H9 (cell line): ENCODE measurements around the gene LOXHD1. TPM values are rescaled to one million over a fixed set of nuclear protein-coding genes. Genes with fewer than 3 reads are reported as not detected.

ENCODE experiments used
- DNase-seq: peaks from one replicate; pipeline ENCODE4 v3.0.0-alpha.2; 2017
- H2AFZ ChIP-seq: one replicate; pipeline ENCODE4 v1.6.1; 2013; ENCODE audit warnings: mild to moderate bottlenecking, low read length, control low read depth, moderate library complexity
- H2AK5ac ChIP-seq: 2 replicates; pipeline ENCODE4 v1.6.1; 2013; ENCODE audit warnings: low read length, control low read depth, mixed read lengths; ENCODE audit not compliant: insufficient read length
- H2BK120ac ChIP-seq: one replicate; pipeline ENCODE4 v1.6.1; 2013; ENCODE audit warnings: low read depth, mild to moderate bottlenecking, low read length, control low read depth, inconsistent platforms; ENCODE audit not compliant: poor library complexity, severe bottlenecking
- H2BK12ac ChIP-seq: 2 replicates; pipeline ENCODE4 v1.6.1; 2013; ENCODE audit warnings: low read length, control low read depth, mixed read lengths, low read depth; ENCODE audit not compliant: insufficient read length
- H2BK15ac ChIP-seq: 2 replicates; pipeline ENCODE4 v1.6.1; 2013; ENCODE audit warnings: low read depth, low read length, control low read depth
- H2BK20ac ChIP-seq: one replicate; pipeline ENCODE4 v1.6.1; 2013; ENCODE audit warnings: low read depth, mild to moderate bottlenecking, low read length, control low read depth, inconsistent platforms; ENCODE audit not compliant: poor library complexity, severe bottlenecking
- H2BK5ac ChIP-seq: 2 replicates; pipeline ENCODE4 v1.6.1; 2013; ENCODE audit warnings: low read length, control low read depth, mixed read lengths; ENCODE audit not compliant: insufficient read length
- H3K14ac ChIP-seq: 2 replicates; pipeline ENCODE4 v1.6.1; 2013; ENCODE audit warnings: low read length, control low read depth; ENCODE audit not compliant: insufficient read depth
- H3K18ac ChIP-seq: 2 replicates; pipeline ENCODE4 v1.6.1; 2013; ENCODE audit warnings: low read depth, mild to moderate bottlenecking, mixed read lengths, low read length, control low read depth; ENCODE audit not compliant: insufficient read length
- H3K23ac ChIP-seq: 2 replicates; pipeline ENCODE4 v1.6.1; 2013; ENCODE audit warnings: low read length, control low read depth, mixed read lengths, low read depth; ENCODE audit not compliant: insufficient read length
- H3K23me2 ChIP-seq: 2 replicates; pipeline ENCODE4 v1.6.1; 2013; ENCODE audit warnings: low read depth, mild to moderate bottlenecking, mixed read lengths, low read length, control low read depth; ENCODE audit not compliant: insufficient read length, poor library complexity, severe bottlenecking
- H3K27ac ChIP-seq: 2 replicates; pipeline ENCODE4 v1.5.1; 2013; ENCODE audit warnings: low read length, control low read depth, mixed read lengths, low read depth; ENCODE audit not compliant: insufficient read length
- H3K27me3 ChIP-seq: 2 replicates; pipeline ENCODE4 v1.6.1; 2013; ENCODE audit warnings: low read length, control low read depth, inconsistent platforms; ENCODE audit not compliant: insufficient read depth
- H3K4ac ChIP-seq: 2 replicates; pipeline ENCODE4 v1.6.1; 2013; ENCODE audit warnings: low read depth, mild to moderate bottlenecking, control low read depth, inconsistent platforms, low read length, moderate library complexity
- H3K4me1 ChIP-seq: 2 replicates; pipeline ENCODE4 v1.6.1; 2013; ENCODE audit warnings: low read length, control low read depth, inconsistent platforms; ENCODE audit not compliant: insufficient read depth
- H3K4me2 ChIP-seq: 2 replicates; pipeline ENCODE4 v1.6.1; 2013; ENCODE audit warnings: low read length, control low read depth, mixed read lengths; ENCODE audit not compliant: insufficient read length, insufficient read depth
- H3K56ac ChIP-seq: 2 replicates; pipeline ENCODE4 v1.6.1; 2013; ENCODE audit warnings: low read depth, mild to moderate bottlenecking, mixed read lengths, low read length, control low read depth; ENCODE audit not compliant: insufficient read length
- H3K79me1 ChIP-seq: 2 replicates; pipeline ENCODE4 v1.6.1; 2013; ENCODE audit warnings: low read depth, mild to moderate bottlenecking, moderate library complexity, low read length, control low read depth, inconsistent platforms; ENCODE audit not compliant: insufficient read depth, poor library complexity, severe bottlenecking
- H3K79me2 ChIP-seq: 2 replicates; pipeline ENCODE4 v1.6.1; 2013; ENCODE audit warnings: low read length, control low read depth, inconsistent platforms; ENCODE audit not compliant: insufficient read depth
- H3K9ac ChIP-seq: 2 replicates; pipeline ENCODE4 v1.6.1; 2013; ENCODE audit warnings: low read length, control low read depth, mixed read lengths; ENCODE audit not compliant: insufficient read length; ENCODE audit errors: extremely low read depth
- H3K9me3 ChIP-seq: one replicate; pipeline ENCODE4 v1.6.1; 2013; ENCODE audit warnings: low read depth, low read length, inconsistent platforms; ENCODE audit not compliant: control insufficient read depth
- H3T11ph ChIP-seq: one replicate; pipeline ENCODE4 v1.6.1; 2013; ENCODE audit warnings: mild to moderate bottlenecking, low read length, control low read depth, inconsistent platforms
- H4K20me1 ChIP-seq: one replicate; pipeline ENCODE4 v1.6.1; 2013; ENCODE audit not compliant: control insufficient read depth, insufficient read length, insufficient read depth
- H4K5ac ChIP-seq: 2 replicates; pipeline ENCODE4 v1.6.1; 2013; ENCODE audit warnings: low read depth, mild to moderate bottlenecking, mixed read lengths, low read length, control low read depth; ENCODE audit not compliant: insufficient read length
- H4K8ac ChIP-seq: replicated peaks from 2 replicates; pipeline ENCODE4 v1.6.1; 2013; ENCODE audit warnings: low read length, control low read depth, mixed read lengths, low read depth; ENCODE audit not compliant: insufficient read length
- H4K91ac ChIP-seq: 2 replicates; pipeline ENCODE4 v1.6.1; 2013; ENCODE audit warnings: low read depth, mild to moderate bottlenecking, moderate library complexity, mixed read lengths, low read length, control low read depth; ENCODE audit not compliant: insufficient read length
- H3K27ac Mint-ChIP-seq, 3 experiments: 2 replicates in 2 of 3; 3 replicates in 1 of 3; pipeline ENCODE4 v1.8.0; 2020 to 2021; ENCODE audit warnings: mixed read lengths in 3 of 3, mild to moderate bottlenecking in 1 of 3, moderate library complexity in 1 of 3
- H3K27me3 Mint-ChIP-seq: 2 replicates; pipeline ENCODE4 v1.8.0; 2021; ENCODE audit warnings: low read depth, mild to moderate bottlenecking, moderate library complexity, mixed read lengths
- H3K36me3 Mint-ChIP-seq, 3 experiments: 2 replicates in 2 of 3; 3 replicates in 1 of 3; pipeline ENCODE4 v1.8.0; 2020 to 2021; ENCODE audit warnings: low read depth in 3 of 3, mixed read lengths in 3 of 3; ENCODE audit not compliant: insufficient read depth in 1 of 3
- H3K4me1 Mint-ChIP-seq, 2 experiments: 2 replicates each; pipeline ENCODE4 v1.8.0; 2020; ENCODE audit warnings: mixed read lengths in 2 of 2
- H3K4me3 Mint-ChIP-seq, 2 experiments: 2 replicates in 1 of 2; 3 replicates in 1 of 2; pipeline ENCODE4 v1.8.0; 2020 to 2021; ENCODE audit warnings: mild to moderate bottlenecking in 2 of 2, mixed read lengths in 2 of 2, moderate library complexity in 1 of 2
- H3K9me3 Mint-ChIP-seq, 2 experiments: 2 replicates in 1 of 2; 3 replicates in 1 of 2; pipeline ENCODE4 v1.8.0; 2020; ENCODE audit warnings: mild to moderate bottlenecking in 2 of 2, mixed read lengths in 2 of 2, moderate library complexity in 1 of 2
- CTCF ChIP-seq: fragments of 200-600 bp; sonication (generic); conservative IDR thresholded peaks from 3 replicates; pipeline ENCODE4 v1.8.0; 2021; ENCODE audit warnings: antibody characterized with exemption, mild to moderate bottlenecking
- WGBS: extraction: QIAGEN DNeasy Blood & Tissue Kit; methylation state at CpG from one replicate; pipeline ENCODE4 v1.1.7; 2013; ENCODE audit warnings: missing lambda C conversion rate, low lambda C conversion rate, mixed read lengths; ENCODE audit not compliant: insufficient read length; ENCODE audit errors: extremely low coverage; 5-methylcytosine and 5-hydroxymethylcytosine counted together
- total RNA-seq: library from RNA; stranded (reverse); gene quantifications from 2 replicates; pipeline ENCODE4 v1.2.1, GENCODE V29; 2021

The LOXHD1 gene
- total RNA-seq, 1 experiment from 2014 or later, result 0.07 TPM

GRCh38 chr18:46668694-46669093 is 11.7 kb upstream of the LOXHD1 start:
- no peaks in the 10 kb centered on the region for H3K23me2 ChIP-seq
- H2BK20ac ChIP-seq, result no peak overlapping the region
- no peak overlapping the region for H3K18ac ChIP-seq
- H3K79me1 ChIP-seq, result no peaks in the 10 kb centered on the region
- H3K27me3 ChIP-seq, result no peaks in the 10 kb centered on the region; the same call in 1 of the 2 replicates
- no peak overlapping the region for H2BK5ac ChIP-seq
- no peaks in the 10 kb centered on the region; the same call in 1 of the 2 replicates for H3K4me1 ChIP-seq
- WGBS, result no CpG with 5 or more reads among the region's 6 CpGs
- no peak overlapping the region for H2BK12ac ChIP-seq
- no peaks in the 10 kb centered on the region for H4K20me1 ChIP-seq
- no peaks in the 10 kb centered on the region for H3K9me3 ChIP-seq
- H3K9ac ChIP-seq, result no peak overlapping the region
- H2AFZ ChIP-seq, result no peak overlapping the region
- H4K5ac ChIP-seq, result no peak overlapping the region
- no peak overlapping the region for H3K27ac ChIP-seq
- Mint-ChIP-seq H3K4me1 (peaks cover 16 to 22% of the 10 kb centered on the region in 2 experiments), H3K9me3 (peaks cover 2 to 3% of the 10 kb centered on the region in 2 experiments), H3K4me3 (no peak overlapping the region), H3K27me3 (no peaks in the 10 kb centered on the region; the same call in 1 of the 2 replicates), H3K27ac (no peak overlapping the region), H3K36me3 (peaks cover under 1 to 1% (median under 1%) of the 10 kb centered on the region in 3 experiments; a peak in 4 of 7 replicates)
- H3K4me2 ChIP-seq, result no peak overlapping the region
- H3K4ac ChIP-seq, result no peak overlapping the region
- TF ChIP-seq CTCF, result no peak
- H2AK5ac ChIP-seq, result no peak overlapping the region
- H3T11ph ChIP-seq, result no peak overlapping the region
- no peak overlapping the region for H2BK15ac ChIP-seq
- no peak overlapping the region for H3K14ac ChIP-seq
- DNase-seq, result no peak
- no peak overlapping the region for H4K8ac ChIP-seq
- no peaks in the 10 kb centered on the region for H3K79me2 ChIP-seq
- no peak overlapping the region for H2BK120ac ChIP-seq
- no peak overlapping the region for H4K91ac ChIP-seq
- no peak overlapping the region for H3K56ac ChIP-seq
- H3K23ac ChIP-seq, result no peak overlapping the region
